H9 (cell line): ENCODE data around the gene IL26. TPM values are rescaled to one million over a fixed set of nuclear protein-coding genes. Genes with fewer than 3 reads are reported as not detected.

Source experiments
- DNase-seq: peaks from one replicate; pipeline ENCODE4 v3.0.0-alpha.2; 2017
- H2AFZ ChIP-seq: one replicate; pipeline ENCODE4 v1.6.1; 2013; ENCODE audit warnings: mild to moderate bottlenecking, low read length, control low read depth, moderate library complexity
- H2AK5ac ChIP-seq: 2 replicates; pipeline ENCODE4 v1.6.1; 2013; ENCODE audit warnings: low read length, control low read depth, mixed read lengths; ENCODE audit not compliant: insufficient read length
- H2BK120ac ChIP-seq: one replicate; pipeline ENCODE4 v1.6.1; 2013; ENCODE audit warnings: low read depth, mild to moderate bottlenecking, low read length, control low read depth, inconsistent platforms; ENCODE audit not compliant: poor library complexity, severe bottlenecking
- H2BK12ac ChIP-seq: 2 replicates; pipeline ENCODE4 v1.6.1; 2013; ENCODE audit warnings: low read length, control low read depth, mixed read lengths, low read depth; ENCODE audit not compliant: insufficient read length
- H2BK15ac ChIP-seq: 2 replicates; pipeline ENCODE4 v1.6.1; 2013; ENCODE audit warnings: low read depth, low read length, control low read depth
- H2BK20ac ChIP-seq: one replicate; pipeline ENCODE4 v1.6.1; 2013; ENCODE audit warnings: low read depth, mild to moderate bottlenecking, low read length, control low read depth, inconsistent platforms; ENCODE audit not compliant: poor library complexity, severe bottlenecking
- H2BK5ac ChIP-seq: 2 replicates; pipeline ENCODE4 v1.6.1; 2013; ENCODE audit warnings: low read length, control low read depth, mixed read lengths; ENCODE audit not compliant: insufficient read length
- H3K14ac ChIP-seq: 2 replicates; pipeline ENCODE4 v1.6.1; 2013; ENCODE audit warnings: low read length, control low read depth; ENCODE audit not compliant: insufficient read depth
- H3K18ac ChIP-seq: 2 replicates; pipeline ENCODE4 v1.6.1; 2013; ENCODE audit warnings: low read depth, mild to moderate bottlenecking, mixed read lengths, low read length, control low read depth; ENCODE audit not compliant: insufficient read length
- H3K23ac ChIP-seq: 2 replicates; pipeline ENCODE4 v1.6.1; 2013; ENCODE audit warnings: low read length, control low read depth, mixed read lengths, low read depth; ENCODE audit not compliant: insufficient read length
- H3K23me2 ChIP-seq: 2 replicates; pipeline ENCODE4 v1.6.1; 2013; ENCODE audit warnings: low read depth, mild to moderate bottlenecking, mixed read lengths, low read length, control low read depth; ENCODE audit not compliant: insufficient read length, poor library complexity, severe bottlenecking
- H3K27ac ChIP-seq: 2 replicates; pipeline ENCODE4 v1.5.1; 2013; ENCODE audit warnings: low read length, control low read depth, mixed read lengths, low read depth; ENCODE audit not compliant: insufficient read length
- H3K27me3 ChIP-seq: 2 replicates; pipeline ENCODE4 v1.6.1; 2013; ENCODE audit warnings: low read length, control low read depth, inconsistent platforms; ENCODE audit not compliant: insufficient read depth
- H3K4ac ChIP-seq: 2 replicates; pipeline ENCODE4 v1.6.1; 2013; ENCODE audit warnings: low read depth, mild to moderate bottlenecking, control low read depth, inconsistent platforms, low read length, moderate library complexity
- H3K4me1 ChIP-seq: 2 replicates; pipeline ENCODE4 v1.6.1; 2013; ENCODE audit warnings: low read length, control low read depth, inconsistent platforms; ENCODE audit not compliant: insufficient read depth
- H3K4me2 ChIP-seq: 2 replicates; pipeline ENCODE4 v1.6.1; 2013; ENCODE audit warnings: low read length, control low read depth, mixed read lengths; ENCODE audit not compliant: insufficient read length, insufficient read depth
- H3K56ac ChIP-seq: 2 replicates; pipeline ENCODE4 v1.6.1; 2013; ENCODE audit warnings: low read depth, mild to moderate bottlenecking, mixed read lengths, low read length, control low read depth; ENCODE audit not compliant: insufficient read length
- H3K79me1 ChIP-seq: 2 replicates; pipeline ENCODE4 v1.6.1; 2013; ENCODE audit warnings: low read depth, mild to moderate bottlenecking, moderate library complexity, low read length, control low read depth, inconsistent platforms; ENCODE audit not compliant: insufficient read depth, poor library complexity, severe bottlenecking
- H3K79me2 ChIP-seq: 2 replicates; pipeline ENCODE4 v1.6.1; 2013; ENCODE audit warnings: low read length, control low read depth, inconsistent platforms; ENCODE audit not compliant: insufficient read depth
- H3K9ac ChIP-seq: 2 replicates; pipeline ENCODE4 v1.6.1; 2013; ENCODE audit warnings: low read length, control low read depth, mixed read lengths; ENCODE audit not compliant: insufficient read length; ENCODE audit errors: extremely low read depth
- H3K9me3 ChIP-seq: one replicate; pipeline ENCODE4 v1.6.1; 2013; ENCODE audit warnings: low read depth, low read length, inconsistent platforms; ENCODE audit not compliant: control insufficient read depth
- H3T11ph ChIP-seq: one replicate; pipeline ENCODE4 v1.6.1; 2013; ENCODE audit warnings: mild to moderate bottlenecking, low read length, control low read depth, inconsistent platforms
- H4K20me1 ChIP-seq: one replicate; pipeline ENCODE4 v1.6.1; 2013; ENCODE audit not compliant: control insufficient read depth, insufficient read length, insufficient read depth
- H4K5ac ChIP-seq: 2 replicates; pipeline ENCODE4 v1.6.1; 2013; ENCODE audit warnings: low read depth, mild to moderate bottlenecking, mixed read lengths, low read length, control low read depth; ENCODE audit not compliant: insufficient read length
- H4K8ac ChIP-seq: replicated peaks from 2 replicates; pipeline ENCODE4 v1.6.1; 2013; ENCODE audit warnings: low read length, control low read depth, mixed read lengths, low read depth; ENCODE audit not compliant: insufficient read length
- H4K91ac ChIP-seq: 2 replicates; pipeline ENCODE4 v1.6.1; 2013; ENCODE audit warnings: low read depth, mild to moderate bottlenecking, moderate library complexity, mixed read lengths, low read length, control low read depth; ENCODE audit not compliant: insufficient read length
- H3K27ac Mint-ChIP-seq, 3 experiments: 2 replicates in 2 of 3; 3 replicates in 1 of 3; pipeline ENCODE4 v1.8.0; 2020 to 2021; ENCODE audit warnings: mixed read lengths in 3 of 3, mild to moderate bottlenecking in 1 of 3, moderate library complexity in 1 of 3
- H3K27me3 Mint-ChIP-seq: 2 replicates; pipeline ENCODE4 v1.8.0; 2021; ENCODE audit warnings: low read depth, mild to moderate bottlenecking, moderate library complexity, mixed read lengths
- H3K36me3 Mint-ChIP-seq, 3 experiments: 2 replicates in 2 of 3; 3 replicates in 1 of 3; pipeline ENCODE4 v1.8.0; 2020 to 2021; ENCODE audit warnings: low read depth in 3 of 3, mixed read lengths in 3 of 3; ENCODE audit not compliant: insufficient read depth in 1 of 3
- H3K4me1 Mint-ChIP-seq, 2 experiments: 2 replicates each; pipeline ENCODE4 v1.8.0; 2020; ENCODE audit warnings: mixed read lengths in 2 of 2
- H3K4me3 Mint-ChIP-seq, 2 experiments: 2 replicates in 1 of 2; 3 replicates in 1 of 2; pipeline ENCODE4 v1.8.0; 2020 to 2021; ENCODE audit warnings: mild to moderate bottlenecking in 2 of 2, mixed read lengths in 2 of 2, moderate library complexity in 1 of 2
- H3K9me3 Mint-ChIP-seq, 2 experiments: 2 replicates in 1 of 2; 3 replicates in 1 of 2; pipeline ENCODE4 v1.8.0; 2020; ENCODE audit warnings: mild to moderate bottlenecking in 2 of 2, mixed read lengths in 2 of 2, moderate library complexity in 1 of 2
- CTCF ChIP-seq: fragments of 200-600 bp; sonication (generic); conservative IDR thresholded peaks from 3 replicates; pipeline ENCODE4 v1.8.0; 2021; ENCODE audit warnings: antibody characterized with exemption, mild to moderate bottlenecking
- total RNA-seq: library from RNA; stranded (reverse); gene quantifications from 2 replicates; pipeline ENCODE4 v1.2.1, GENCODE V29; 2021

Gene IL26
- total RNA-seq, 1 experiment from 2014 or later = not detected

DNA sequence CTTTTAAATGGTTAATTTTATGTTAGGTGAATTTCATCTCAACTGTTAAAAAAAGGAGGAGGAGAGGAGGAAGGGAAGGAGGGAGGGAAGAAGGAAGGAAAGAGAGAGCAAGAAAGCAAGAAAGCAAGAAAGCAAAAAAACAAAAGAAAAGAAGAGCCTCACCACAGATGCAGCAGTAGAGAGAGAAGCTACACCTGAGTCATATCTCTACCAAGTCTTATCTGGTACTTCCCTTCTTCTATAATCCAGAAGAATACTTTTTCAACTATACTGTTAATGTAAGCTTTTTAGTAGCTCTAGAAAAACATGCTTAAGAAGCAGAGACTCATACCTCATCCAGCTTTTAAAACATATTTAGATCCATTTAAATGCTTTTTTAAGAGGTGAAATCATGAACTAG is 5.6 kb upstream of the IL26 start:
- Histone ChIP-seq H3K9ac (no peak overlapping the region), H3K79me2 (no peaks in the 10 kb centered on the region), H3K79me1 (no peaks in the 10 kb centered on the region), H3K27ac (no peak overlapping the region), H2AK5ac (no peak overlapping the region), H3K56ac (no peak overlapping the region), H2BK15ac (no peak overlapping the region), H3K9me3 (no peaks in the 10 kb centered on the region), H3K4me1 (no peaks in the 10 kb centered on the region), H4K5ac (no peak overlapping the region), H4K91ac (no peak overlapping the region), H2BK120ac (no peak overlapping the region), H2AFZ (no peak overlapping the region), H3K18ac (no peak overlapping the region), H2BK20ac (no peak overlapping the region), H4K8ac (no peak overlapping the region), H3K23me2 (no peaks in the 10 kb centered on the region), H4K20me1 (no peaks in the 10 kb centered on the region), H3K4ac (no peak overlapping the region), H3T11ph (no peak overlapping the region), H3K4me2 (no peak overlapping the region), H3K23ac (no peak overlapping the region), H2BK5ac (no peak overlapping the region), H3K27me3 (no peaks in the 10 kb centered on the region), H3K14ac (no peak overlapping the region), H2BK12ac (no peak overlapping the region)
- no peaks in the 10 kb centered on the region for H3K36me3 Mint-ChIP-seq
- H3K27ac Mint-ChIP-seq = no peak overlapping the region
- no peaks in the 10 kb centered on the region for H3K27me3 Mint-ChIP-seq
- no peak for DNase-seq
- no peaks in the 10 kb centered on the region for H3K9me3 Mint-ChIP-seq
- H3K4me3 Mint-ChIP-seq = no peak overlapping the region
- TF ChIP-seq CTCF = no peak
- H3K4me1 Mint-ChIP-seq = peaks cover 7% of the 10 kb centered on the region in 2 experiments; a peak in 3 of 4 replicates
